Colonic mucosa (tissue), 4 donors: ENCODE measurements around the gene MGAT4A. TPM values are rescaled to one million over a fixed set of nuclear protein-coding genes. Genes with fewer than 3 reads are reported as not detected.

Experiments used
- DNase-seq: peaks from one replicate; pipeline ENCODE4 v3.0.0-alpha.2; 2020
- H3K27ac ChIP-seq: fragments of 200-600 bp; one replicate; pipeline ENCODE4 v1.8.0; 2021
- H3K27me3 ChIP-seq: fragments of 200-600 bp; one replicate; pipeline ENCODE4 v1.8.0; 2021
- H3K36me3 ChIP-seq: fragments of 200-600 bp; one replicate; pipeline ENCODE4 v1.8.0; 2021
- H3K4me1 ChIP-seq: fragments of 200-600 bp; one replicate; pipeline ENCODE4 v1.8.0; 2021; ENCODE audit warnings: mild to moderate bottlenecking
- H3K4me3 ChIP-seq: fragments of 200-600 bp; one replicate; pipeline ENCODE4 v1.8.0; 2021
- H3K9ac ChIP-seq, 2 donors: one replicate each; pipeline ENCODE4 v1.7.0; 2013; ENCODE audit warnings: control low read depth in 2 of 2, low read depth in 2 of 2, low read length in 2 of 2
- H3K9me3 ChIP-seq: fragments of 200-600 bp; one replicate; pipeline ENCODE4 v1.8.0; 2021
- intact Hi-C: fragments of 100-400 bp; cut with DNase I; formaldehyde crosslinking; loops from one replicate; pipeline ENCODE4 v1.14.1; 2022
- total RNA-seq, 2 donors: library from RNA; stranded (reverse); fragmentation: NEBNext Ultra II Directional in 1 of 2; extraction: Animal tissue kit (Norgen Biotek cat#: 25700) in 1 of 2; gene quantifications; one replicate each; pipeline ENCODE4 v1.2.1, GENCODE V29; 2021
- TF ChIP-seq, protein P1 (sequence below): fragments of 200-600 bp; IDR thresholded peaks from one replicate; pipeline ENCODE4 v1.8.0; 2022; ENCODE audit warnings: antibody characterized with exemption, mild to moderate bottlenecking
- donor health status: healthy.
- donor health status: DM: no; HTN: no; CAD: no.
- donor health status: DM: no; HTN: no; CAD: no.

Gene MGAT4A
- total RNA-seq, 2 donors from 2014 or later = 103 to 125 TPM

DNA sequence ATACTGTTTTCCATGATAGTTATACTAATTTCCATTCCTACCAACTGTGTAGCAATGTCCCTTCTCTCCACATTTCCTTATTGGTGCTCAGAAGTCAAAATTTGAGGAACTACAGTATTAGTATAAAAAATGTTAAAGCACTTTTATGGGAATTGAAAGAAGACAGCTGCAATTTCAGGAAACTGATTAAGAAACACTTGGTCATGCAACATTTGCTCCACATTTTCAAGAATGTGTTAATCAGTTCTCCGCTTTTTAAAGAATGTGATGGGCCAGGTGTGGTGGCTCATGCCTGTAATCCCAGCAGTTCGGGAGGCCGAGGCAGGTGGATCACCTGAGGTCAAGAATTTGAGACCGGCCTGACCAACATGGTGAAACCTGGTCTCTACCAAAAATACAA lies 33.6 kb upstream of the MGAT4A start:
- Histone ChIP-seq H3K9ac (no peak overlapping the region), H3K4me3 (no peak overlapping the region), H3K27me3 (no peaks in the 10 kb centered on the region), H3K4me1 (no peaks in the 10 kb centered on the region), H3K9me3 (no peaks in the 10 kb centered on the region), H3K27ac (no peak overlapping the region), H3K36me3 (no peaks in the 10 kb centered on the region)
- DNase-seq = no peak
- intact Hi-C loops = no loop called here
- TF ChIP-seq, protein P1, sequence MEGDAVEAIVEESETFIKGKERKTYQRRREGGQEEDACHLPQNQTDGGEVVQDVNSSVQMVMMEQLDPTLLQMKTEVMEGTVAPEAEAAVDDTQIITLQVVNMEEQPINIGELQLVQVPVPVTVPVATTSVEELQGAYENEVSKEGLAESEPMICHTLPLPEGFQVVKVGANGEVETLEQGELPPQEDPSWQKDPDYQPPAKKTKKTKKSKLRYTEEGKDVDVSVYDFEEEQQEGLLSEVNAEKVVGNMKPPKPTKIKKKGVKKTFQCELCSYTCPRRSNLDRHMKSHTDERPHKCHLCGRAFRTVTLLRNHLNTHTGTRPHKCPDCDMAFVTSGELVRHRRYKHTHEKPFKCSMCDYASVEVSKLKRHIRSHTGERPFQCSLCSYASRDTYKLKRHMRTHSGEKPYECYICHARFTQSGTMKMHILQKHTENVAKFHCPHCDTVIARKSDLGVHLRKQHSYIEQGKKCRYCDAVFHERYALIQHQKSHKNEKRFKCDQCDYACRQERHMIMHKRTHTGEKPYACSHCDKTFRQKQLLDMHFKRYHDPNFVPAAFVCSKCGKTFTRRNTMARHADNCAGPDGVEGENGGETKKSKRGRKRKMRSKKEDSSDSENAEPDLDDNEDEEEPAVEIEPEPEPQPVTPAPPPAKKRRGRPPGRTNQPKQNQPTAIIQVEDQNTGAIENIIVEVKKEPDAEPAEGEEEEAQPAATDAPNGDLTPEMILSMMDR = no peak

DNA sequence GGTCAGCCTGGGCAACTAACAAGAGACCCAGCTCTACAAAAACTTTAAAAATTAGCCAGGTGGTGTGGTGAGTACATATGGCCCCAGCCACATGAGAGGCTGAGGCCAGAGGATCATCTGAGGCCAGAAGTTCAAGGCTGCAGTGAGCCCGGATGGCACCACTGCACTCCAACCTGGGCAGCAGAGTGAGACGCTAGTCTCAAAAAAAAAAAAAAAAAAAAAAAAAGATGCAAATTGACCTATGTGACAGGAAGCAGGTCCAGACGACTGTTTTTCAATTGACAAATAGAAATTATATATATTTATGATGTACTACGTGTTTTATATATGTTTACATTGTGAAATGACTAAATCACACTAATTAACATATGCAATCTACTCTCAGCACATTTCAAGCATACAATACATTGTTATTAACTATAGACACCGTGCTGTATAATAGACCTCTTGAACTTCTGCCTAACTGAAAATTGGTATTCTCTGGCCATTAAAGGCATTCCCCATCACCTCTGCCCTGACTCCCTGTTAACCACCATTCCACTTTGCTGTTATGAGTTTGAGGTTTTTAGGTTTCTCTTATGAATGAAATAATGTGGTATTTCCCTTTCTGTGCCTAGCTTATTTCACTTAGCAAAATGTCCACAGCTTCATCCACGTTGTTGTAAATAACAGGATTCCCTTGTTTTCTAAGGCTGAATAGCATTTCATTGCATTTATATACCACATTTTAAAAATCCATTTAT lies 32.4 kb upstream of the MGAT4A start:
- DNase-seq = no peak
- no peaks in the 10 kb centered on the region for H3K9me3 ChIP-seq
- H3K27me3 ChIP-seq = no peaks in the 10 kb centered on the region
- intact Hi-C loops = no loop called here
- TF ChIP-seq, protein P1 = no peak
- H3K9ac ChIP-seq = no peak overlapping the region
- no peak overlapping the region for H3K27ac ChIP-seq
- no peak overlapping the region for H3K4me3 ChIP-seq
- H3K36me3 ChIP-seq = no peaks in the 10 kb centered on the region
- peaks cover 3% of the 10 kb centered on the region for H3K4me1 ChIP-seq

- TF ChIP-seq, protein P1 = no peak
- DNase-seq = no peak
- Histone ChIP-seq H3K9ac (no peak overlapping the region), H3K4me3 (no peak overlapping the region), H3K27me3 (no peaks in the 10 kb centered on the region), H3K9me3 (no peaks in the 10 kb centered on the region), H3K4me1 (peaks cover 3% of the 10 kb centered on the region), H3K27ac (no peak overlapping the region), H3K36me3 (no peaks in the 10 kb centered on the region)
- intact Hi-C loops = no loop called here
Observed at GRCh38 chr2:98761909-98762308, 31.0 kb upstream of the MGAT4A start.

GRCh38 chr2:98761267-98761781 lies 30.4 kb upstream of the MGAT4A start:
- intact Hi-C loops = no loop called here
- Histone ChIP-seq H3K4me3 (no peak overlapping the region), H3K4me1 (peaks cover 3% of the 10 kb centered on the region), H3K27ac (no peak overlapping the region), H3K9ac (no peak overlapping the region), H3K9me3 (no peaks in the 10 kb centered on the region), H3K27me3 (no peaks in the 10 kb centered on the region), H3K36me3 (no peaks in the 10 kb centered on the region)
- DNase-seq = no peak
- TF ChIP-seq, protein P1 = no peak

- intact Hi-C loops = no loop called here
Observed at GRCh38 chr2:98759827-98760625, 29.1 kb upstream of the MGAT4A start.

More at GRCh38 chr2:98759827-98760625, 29.1 kb upstream of the MGAT4A start:
- no peaks in the 10 kb centered on the region for H3K36me3 ChIP-seq
- peaks cover 3% of the 10 kb centered on the region for H3K4me1 ChIP-seq
- H3K27ac ChIP-seq = no peak overlapping the region
- TF ChIP-seq, protein P1 = no peak
- no peaks in the 10 kb centered on the region for H3K27me3 ChIP-seq
- no peak overlapping the region for H3K4me3 ChIP-seq
- H3K9me3 ChIP-seq = no peaks in the 10 kb centered on the region
- DNase-seq = no peak
- H3K9ac ChIP-seq = no peak overlapping the region
